Femur (tissue), 1 donor: ENCODE measurements around the gene FOSL1.
"Not testable (repeated sequence)": the region's sequence is repeated elsewhere in the genome, so short reads cannot be mapped to it uniquely, and the experiment has no call there.

Experiments
- DNase-seq: peaks from one replicate; pipeline ENCODE4 v3.0.0-alpha.2; 2017

Gene FOSL1

GRCh38 chr11:65894034-65894591 is 6.1 kb downstream of the FOSL1 start:
- no peak for DNase-seq

- DNase-seq: no peak
These were observed 7.4 kb downstream of the FOSL1 start for GRCh38 chr11:65892661-65893317.

- DNase-seq: not testable (repeated sequence)
These were observed 8.0 kb downstream of the FOSL1 start for GRCh38 chr11:65892137-65892540.

- DNase-seq: no peak
These were observed 8.7 kb downstream of the FOSL1 start for GRCh38 chr11:65891219-65892136.

GRCh38 chr11:65890324-65891218 is 9.6 kb downstream of the FOSL1 start, which contains the start of gene CCDC85B:
Gene CCDC85B, plus strand, starts transcription at chr11:65890673. Its CDS starts 111 bp downstream, at chr11:65890784.
- peak; percentile 98 for DNase-seq

- DNase-seq: peak; percentile 99
These were observed 11.9 kb downstream of the FOSL1 start, which contains the start of gene FIBP for GRCh38 chr11:65888163-65888814. Gene FIBP, minus strand, starts transcription at chr11:65888471. Its CDS starts 53 bp downstream, at chr11:65888418.

GRCh38 chr11:65887723-65888162 is 12.4 kb downstream of the FOSL1 start:
- no peak for DNase-seq

GRCh38 chr11:65886826-65887722 is 13.1 kb downstream of the FOSL1 start:
- no peak for DNase-seq

- DNase-seq: no peak
These were observed 14.2 kb downstream of the FOSL1 start for GRCh38 chr11:65885808-65886536.

- DNase-seq: no peak
These were observed 15.0 kb downstream of the FOSL1 start for GRCh38 chr11:65885231-65885630.

- peak; percentile 84 for DNase-seq
These were observed 15.5 kb downstream of the FOSL1 start for GRCh38 chr11:65884716-65885092.

- no peak for DNase-seq
These were observed 16.1 kb downstream of the FOSL1 start for GRCh38 chr11:65883786-65884715.

GRCh38 chr11:65883058-65883761 is 17.0 kb downstream of the FOSL1 start:
- no peak for DNase-seq

- DNase-seq: no peak
These were observed 17.8 kb downstream of the FOSL1 start for GRCh38 chr11:65882120-65883057.

- no peak for DNase-seq
These were observed 19.3 kb downstream of the FOSL1 start for GRCh38 chr11:65880844-65881421.

- no peak for DNase-seq
These were observed 20.2 kb downstream of the FOSL1 start for GRCh38 chr11:65880027-65880426.

GRCh38 chr11:65879617-65880016 is 20.6 kb downstream of the FOSL1 start, which contains the start of gene CTSW:
Gene CTSW, plus strand, starts transcription at chr11:65879837. Its CDS starts 18 bp downstream, at chr11:65879855.
- no peak for DNase-seq
